OCI-LY7 (cell line): ENCODE data around the gene TASP1. TPM values are rescaled to one million over a fixed set of nuclear protein-coding genes. Genes with fewer than 3 reads are reported as not detected.

Experiments used
- BruUV-seq: library from RNA; stranded (reverse); fragments of 400-500 nt; replicated peaks from 2 replicates; lab custom pipeline; 2021; lab: Mats Ljungman, UMichigan
- CTCF ChIA-PET: fragments of 300-600 bp; sonication (Branson Sonifier 250); formaldehyde crosslinking; loops from one replicate; lab custom pipeline; 2022; ENCODE audit warnings: antibody characterized with exemption; ENCODE audit not compliant: unreplicated experiment; lab: Charles Lee
- POLR2A ChIA-PET: fragments of 300-600 bp; sonication (Branson Sonifier 250); formaldehyde crosslinking; loops from one replicate; lab custom pipeline; 2022; ENCODE audit warnings: antibody characterized with exemption; lab: Charles Lee
- DNase-seq: peaks from one replicate; pipeline ENCODE4 v3.0.0-alpha.2; 2015; ENCODE audit warnings: low spot score
- H2AFZ ChIP-seq: fragments of 200-600 bp; sonication (generic), shearing (Covaris generic); 2 replicates; pipeline ENCODE4 v1.6.1; 2014; ENCODE audit warnings: mild to moderate bottlenecking, antibody characterized with exemption, low read length, moderate library complexity
- H3K27ac ChIP-seq: fragments of 200-600 bp; sonication (generic); 2 replicates; pipeline ENCODE4 v1.5.1; 2014; ENCODE audit warnings: mixed run types, low read depth, mild to moderate bottlenecking, moderate library complexity, low read length, inconsistent platforms; ENCODE audit not compliant: poor library complexity, severe bottlenecking
- H3K36me3 ChIP-seq: fragments of 200-600 bp; sonication (generic); 2 replicates; pipeline ENCODE4 v1.6.1; 2014; ENCODE audit warnings: mild to moderate bottlenecking, antibody characterized with exemption, low read length, moderate library complexity, mixed read lengths; ENCODE audit not compliant: insufficient read depth
- H3K4me1 ChIP-seq: fragments of 200-600 bp; sonication (generic); 2 replicates; pipeline ENCODE4 v1.5.1; 2014; ENCODE audit warnings: mild to moderate bottlenecking, low read length; ENCODE audit not compliant: insufficient read depth, poor library complexity, severe bottlenecking
- H3K4me2 ChIP-seq: fragments of 200-600 bp; sonication (generic); 2 replicates; pipeline ENCODE4 v1.6.1; 2014; ENCODE audit warnings: mild to moderate bottlenecking, low read length
- H3K4me3 ChIP-seq: fragments of 200-600 bp; sonication (generic); 2 replicates; pipeline ENCODE4 v1.5.1; 2014; ENCODE audit warnings: mild to moderate bottlenecking, low read depth, low read length; ENCODE audit not compliant: poor library complexity, severe bottlenecking
- H3K79me2 ChIP-seq: fragments of 200-600 bp; sonication (generic); 2 replicates; pipeline ENCODE4 v1.6.1; 2016; ENCODE audit warnings: low read depth, mild to moderate bottlenecking, low read length, moderate library complexity, mixed read lengths; ENCODE audit not compliant: insufficient read depth
- H3K9me2 ChIP-seq: fragments of 200-600 bp; sonication (generic); 2 replicates; pipeline ENCODE4 v1.6.1; 2016; ENCODE audit warnings: mild to moderate bottlenecking, low read length, mixed read lengths; ENCODE audit not compliant: insufficient read depth
- H3K9me3 ChIP-seq: fragments of 200-600 bp; sonication (generic); 2 replicates; pipeline ENCODE4 v1.6.1; 2014; ENCODE audit warnings: mild to moderate bottlenecking, mixed run types, low read length, mixed read lengths
- H4K20me1 ChIP-seq: fragments of 200-600 bp; sonication (generic); 2 replicates; pipeline ENCODE4 v1.6.1; 2014; ENCODE audit warnings: mild to moderate bottlenecking, antibody characterized with exemption, low read length, moderate library complexity, mixed read lengths; ENCODE audit not compliant: insufficient read depth
- CTCF ChIP-seq: fragments of 200-600 bp; sonication (generic); conservative IDR thresholded peaks from 2 replicates; pipeline ENCODE4 v1.5.1; 2014; ENCODE audit warnings: mild to moderate bottlenecking, antibody characterized with exemption, low read length, moderate library complexity, mixed read lengths
- EZH2phosphoT487 ChIP-seq: fragments of 200-600 bp; sonication (generic); IDR thresholded peaks from 2 replicates; pipeline ENCODE4 v1.6.1; 2018; ENCODE audit warnings: low read depth, borderline replicate concordance, mild to moderate bottlenecking, mixed run types, antibody characterized with exemption, low read length, moderate library complexity, mixed read lengths
- intact Hi-C: fragments of 100-400 bp; cut with micrococcal nuclease; formaldehyde crosslinking; loops from one replicate; pipeline ENCODE4 v1.10.0; 2022; ENCODE audit not compliant: unreplicated experiment
- total RNA-seq, 2 experiments: library from RNA; depleted of rRNA in 1 of 2; stranded (reverse); fragments of >200 nt in 1 of 2; shearing (Covaris generic) in 1 of 2; gene quantifications; 2 replicates each; pipeline ENCODE4 v1.2.3, GENCODE V29; 2014 to 2022

TASP1 gene
- total RNA-seq, 2 experiments from 2014 or later, result 12.9 to 15.5 TPM

GRCh38 chr20:13510837-13511488 is 127.8 kb downstream of the TASP1 start:
- 0 out of 2 replicates have a peak, but pooled peaks cover 4% of the 10 kb centered on the region for H3K9me3 ChIP-seq
- H3K27ac ChIP-seq, result no peak overlapping the region
- H3K4me1 ChIP-seq, result no peaks in the 10 kb centered on the region
- intact Hi-C loops, result no loop called here
- H2AFZ ChIP-seq, result no peak overlapping the region
- no peaks in the 10 kb centered on the region for H4K20me1 ChIP-seq
- no TSS peak for BruUV-seq
- H3K36me3 ChIP-seq, result no peaks in the 10 kb centered on the region
- no peaks in the 10 kb centered on the region for H3K79me2 ChIP-seq
- H3K4me2 ChIP-seq, result no peak overlapping the region
- ChIA-PET CTCF (no interaction called here), POLR2A (no interaction called here)
- no peaks in the 10 kb centered on the region for H3K9me2 ChIP-seq
- DNase-seq, result no peak
- H3K4me3 ChIP-seq, result no peak overlapping the region
- TF ChIP-seq EZH2phosphoT487, result no peak
- TF ChIP-seq CTCF, result no peak

GRCh38 chr20:13507646-13508045 is 131.1 kb downstream of the TASP1 start:
- intact Hi-C loops, result no loop called here
- H3K9me2 ChIP-seq, result no peaks in the 10 kb centered on the region
- TF ChIP-seq CTCF (no peak), EZH2phosphoT487 (no peak)
- H3K4me2 ChIP-seq, result no peak overlapping the region
- BruUV-seq, result no TSS peak
- no peaks in the 10 kb centered on the region for H4K20me1 ChIP-seq
- no peak for DNase-seq
- H3K4me3 ChIP-seq, result no peak overlapping the region
- no peaks in the 10 kb centered on the region for H3K4me1 ChIP-seq
- ChIA-PET POLR2A (interaction anchor here (0.6 kb wide), 1 partner anchor 18 kb away, joined by 3 read pairs; no protein-coding TSS in a partner anchor), CTCF (no interaction called here)
- H3K79me2 ChIP-seq, result no peaks in the 10 kb centered on the region
- no peaks in the 10 kb centered on the region for H3K36me3 ChIP-seq
- 0 out of 2 replicates have a peak, but pooled peaks cover 4% of the 10 kb centered on the region for H3K9me3 ChIP-seq
- no peak overlapping the region for H2AFZ ChIP-seq
- no peak overlapping the region for H3K27ac ChIP-seq

GRCh38 chr20:13501500-13501899 is 137.2 kb downstream of the TASP1 start:
- Histone ChIP-seq H3K4me2 (no peak overlapping the region), H3K9me3 (peaks cover 14% of the 10 kb centered on the region; the same call in 1 of the 2 replicates), H3K4me1 (no peaks in the 10 kb centered on the region), H3K4me3 (no peak overlapping the region), H4K20me1 (no peaks in the 10 kb centered on the region), H3K79me2 (no peaks in the 10 kb centered on the region), H3K36me3 (no peaks in the 10 kb centered on the region), H3K9me2 (no peaks in the 10 kb centered on the region), H3K27ac (no peak overlapping the region), H2AFZ (no peak overlapping the region)
- intact Hi-C loops, result no loop called here
- CTCF ChIA-PET, result no interaction called here
- POLR2A ChIA-PET, result interaction anchor here (0.6 kb wide), 1 partner anchor 193 kb away, joined by 5 read pairs; no protein-coding TSS in a partner anchor
- no peak for TF ChIP-seq CTCF
- no peak for TF ChIP-seq EZH2phosphoT487
- DNase-seq, result no peak
- BruUV-seq, result no TSS peak
